Muscle layer of duodenum (tissue), 2 donors: ENCODE results near the gene IMMT.

Experiments used
- H3K27ac ChIP-seq: one replicate; pipeline ENCODE4 v1.7.0; 2013; ENCODE audit warnings: mild to moderate bottlenecking, low read length
- H3K27me3 ChIP-seq: one replicate; pipeline ENCODE4 v1.7.0; 2013; ENCODE audit warnings: low read depth, mild to moderate bottlenecking, control low read depth, low read length
- H3K36me3 ChIP-seq, 2 donors: one replicate each; pipeline ENCODE4 v1.7.0; 2013; ENCODE audit warnings: low read length in 2 of 2, control low read depth in 1 of 2, mild to moderate bottlenecking in 1 of 2; ENCODE audit not compliant: insufficient read depth in 2 of 2, control insufficient read depth in 1 of 2
- H3K4me1 ChIP-seq, 2 donors: one replicate each; pipeline ENCODE4 v1.7.0; 2013; ENCODE audit warnings: low read length in 2 of 2, mild to moderate bottlenecking in 2 of 2, control low read depth in 1 of 2, moderate library complexity in 1 of 2; ENCODE audit not compliant: insufficient read depth in 2 of 2, control insufficient read depth in 1 of 2
- H3K4me3 ChIP-seq, 2 donors: one replicate each; pipeline ENCODE4 v1.7.0; 2013; ENCODE audit warnings: low read length in 2 of 2, low read depth in 1 of 2, mild to moderate bottlenecking in 1 of 2
- H3K9me3 ChIP-seq, 2 donors: one replicate each; pipeline ENCODE4 v1.7.0; 2013; ENCODE audit warnings: low read length in 2 of 2, control low read depth in 1 of 2, mild to moderate bottlenecking in 1 of 2; ENCODE audit not compliant: control insufficient read depth in 1 of 2
- donor health status: healthy.

Gene IMMT

DNA sequence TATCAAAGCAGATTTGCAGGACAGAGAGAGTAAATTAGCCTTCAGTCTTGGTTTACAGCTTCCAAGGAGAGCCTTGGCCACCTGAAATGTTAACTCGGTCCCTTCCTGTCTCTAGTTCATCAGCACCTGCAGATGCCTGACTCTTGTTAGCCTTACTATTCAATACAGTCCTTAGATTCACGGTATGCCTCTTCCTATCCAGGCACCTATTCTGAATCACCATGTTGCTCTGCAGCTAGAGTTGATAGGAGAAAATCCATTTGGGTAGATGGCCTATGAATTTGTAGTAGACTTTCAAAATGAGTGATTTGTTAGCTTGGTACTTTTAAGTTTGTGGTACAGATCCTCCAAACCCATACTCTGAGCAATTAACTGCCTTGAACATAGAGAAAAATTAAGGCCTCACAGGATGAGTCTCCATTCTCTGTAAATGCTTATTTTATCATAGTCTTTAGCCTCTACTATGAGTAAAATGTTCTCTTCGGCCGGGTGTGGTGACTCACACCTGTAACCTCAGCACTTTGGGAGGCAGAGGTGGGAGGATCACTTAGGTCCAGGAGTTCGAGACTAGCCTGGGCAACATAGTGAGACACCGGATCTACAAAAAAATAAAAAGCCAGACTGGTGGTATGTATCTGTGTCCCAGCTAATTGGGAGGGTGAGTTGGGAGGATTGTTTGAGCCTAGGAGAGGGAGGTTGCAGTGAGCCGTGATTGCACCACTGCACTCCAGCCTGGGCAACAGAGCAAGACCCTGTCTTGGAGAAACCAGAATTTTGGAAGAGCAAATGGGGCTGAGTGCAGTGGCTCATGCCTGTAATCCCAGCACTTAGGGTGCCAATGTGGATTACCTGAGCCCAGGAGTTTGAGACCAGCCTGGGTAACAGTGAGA is 56.3 kb downstream of the IMMT start:
- Histone ChIP-seq H3K27ac (no peak overlapping the region), H3K27me3 (no peaks in the 10 kb centered on the region), H3K4me1 (no peaks in the 10 kb centered on the region), H3K4me3 (no peak overlapping the region), H3K9me3 (no peaks in the 10 kb centered on the region), H3K36me3 (peaks cover 82 to 85% of the 10 kb centered on the region in 2 donors)

DNA sequence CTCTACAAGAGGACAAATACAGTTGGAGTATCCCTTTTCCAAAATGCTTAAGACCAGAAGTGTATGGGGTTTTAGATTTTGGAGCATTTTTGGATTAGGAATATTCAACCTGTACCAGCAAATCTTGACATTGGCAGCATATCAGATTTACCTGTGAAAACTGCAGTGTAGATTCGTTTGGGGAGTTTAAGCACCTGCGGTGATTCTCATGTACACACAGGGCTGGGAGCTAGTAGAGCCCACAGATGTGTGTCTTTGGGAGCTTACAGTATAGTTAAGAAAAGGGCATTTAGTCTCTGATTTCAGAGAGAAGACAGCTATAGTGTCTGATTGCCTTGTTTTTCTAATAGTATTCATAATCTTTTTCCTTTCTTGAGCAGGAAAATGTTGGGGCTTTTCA is 59.1 kb downstream of the IMMT start:
- H3K36me3 ChIP-seq = peaks cover 83 to 88% of the 10 kb centered on the region in 2 donors
- no peaks in the 10 kb centered on the region for H3K9me3 ChIP-seq
- no peak overlapping the region for H3K27ac ChIP-seq
- no peaks in the 10 kb centered on the region for H3K27me3 ChIP-seq
- H3K4me1 ChIP-seq = no peaks in the 10 kb centered on the region
- H3K4me3 ChIP-seq = no peak overlapping the region

DNA sequence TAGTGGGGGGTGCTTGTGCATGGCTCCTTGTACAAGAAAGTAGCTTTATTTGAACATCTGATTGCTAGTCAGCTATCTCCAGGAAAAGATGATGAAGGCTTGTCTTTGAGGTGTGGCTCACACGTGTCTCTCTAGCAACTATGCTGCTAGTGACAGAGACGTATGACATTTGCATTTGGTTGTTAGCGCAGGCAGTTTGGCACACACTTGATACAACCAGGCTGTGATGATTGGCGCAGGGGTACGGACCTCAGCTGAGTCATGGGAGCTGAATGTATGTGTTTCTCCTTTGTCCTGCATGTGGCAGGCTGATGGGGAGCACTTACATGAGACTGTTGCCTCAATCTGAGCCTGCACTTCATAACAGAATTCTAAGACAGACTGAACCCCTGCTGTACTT is 59.6 kb downstream of the IMMT start:
- Histone ChIP-seq H3K9me3 (no peaks in the 10 kb centered on the region), H3K27ac (no peak overlapping the region), H3K4me1 (no peaks in the 10 kb centered on the region), H3K36me3 (peaks cover 84 to 89% of the 10 kb centered on the region in 2 donors), H3K27me3 (no peaks in the 10 kb centered on the region), H3K4me3 (no peak overlapping the region)

DNA sequence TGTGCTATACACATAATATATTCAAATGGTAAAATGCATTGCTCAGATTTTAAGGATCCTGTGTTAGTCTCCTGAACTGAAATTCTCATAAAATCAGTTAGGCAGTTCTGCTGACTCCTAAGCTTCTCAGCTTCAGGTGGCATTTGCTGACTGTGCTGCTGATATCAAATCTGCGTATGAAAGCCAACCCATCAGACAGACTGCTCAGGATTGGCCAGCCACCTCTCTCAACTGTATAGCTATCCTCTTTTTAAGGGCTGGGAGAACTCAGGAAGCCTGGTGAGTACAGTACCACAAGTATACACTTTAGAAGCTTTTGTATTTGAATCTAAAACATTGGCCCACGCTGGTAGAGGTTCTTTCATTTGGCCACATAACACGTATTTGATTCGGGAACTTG is 60.6 kb downstream of the IMMT start:
- H3K27me3 ChIP-seq = no peaks in the 10 kb centered on the region
- H3K36me3 ChIP-seq = peaks cover 83 to 98% of the 10 kb centered on the region in 2 donors
- H3K9me3 ChIP-seq = no peaks in the 10 kb centered on the region
- no peak overlapping the region for H3K4me3 ChIP-seq
- no peaks in the 10 kb centered on the region for H3K4me1 ChIP-seq
- no peak overlapping the region for H3K27ac ChIP-seq

DNA sequence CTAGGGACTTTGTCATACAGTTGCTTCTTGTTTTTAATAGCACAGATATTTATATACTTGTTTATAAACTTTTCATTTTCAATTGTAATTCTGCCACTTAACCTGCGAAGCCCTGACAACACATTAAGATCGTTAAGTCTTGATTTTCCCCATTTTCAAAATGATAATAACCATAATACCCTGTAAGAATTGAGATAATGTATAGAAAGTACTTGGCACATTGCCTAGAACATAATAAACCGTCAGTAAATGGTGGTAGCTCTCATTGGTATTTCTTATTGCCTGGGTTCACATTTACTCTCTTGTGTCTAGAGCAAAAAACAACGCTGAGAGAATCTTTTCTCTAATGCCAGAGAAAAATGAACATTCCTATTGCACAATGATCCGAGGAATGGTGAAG is 70.6 kb downstream of the IMMT start:
- Histone ChIP-seq H3K4me1 (no peaks in the 10 kb centered on the region), H3K36me3 (peaks cover 74 to 97% of the 10 kb centered on the region in 2 donors), H3K27ac (no peak overlapping the region), H3K4me3 (no peak overlapping the region), H3K9me3 (no peaks in the 10 kb centered on the region), H3K27me3 (no peaks in the 10 kb centered on the region)

DNA sequence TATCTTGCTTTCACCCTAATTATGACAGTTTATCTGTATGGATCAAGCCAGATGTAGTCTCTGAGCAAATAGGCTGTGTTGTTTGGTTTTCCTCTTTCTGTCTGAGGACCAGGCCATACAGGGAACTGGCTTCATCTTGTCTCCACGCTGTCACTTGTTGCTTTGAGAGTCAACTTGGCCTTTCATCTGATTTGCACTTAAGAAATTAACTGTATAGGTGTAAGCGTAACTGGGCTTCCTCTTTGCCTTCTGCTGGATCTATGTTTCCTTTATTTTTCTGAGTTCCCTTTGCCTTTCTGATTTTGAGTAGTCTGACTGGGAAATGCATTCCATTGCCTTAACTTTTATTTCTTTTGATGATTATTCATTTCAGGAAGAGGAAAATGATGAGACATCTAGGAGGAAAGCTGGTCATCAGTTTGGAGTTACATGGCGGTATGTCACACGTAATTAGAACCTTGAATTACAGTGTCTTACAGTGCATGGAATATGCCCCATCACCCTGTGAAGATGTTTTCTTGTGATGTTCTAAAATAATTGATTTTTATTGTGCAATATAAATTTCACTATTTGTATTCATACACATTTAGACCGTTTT is 71.8 kb downstream of the IMMT start:
- Histone ChIP-seq H3K27me3 (no peaks in the 10 kb centered on the region), H3K27ac (no peak overlapping the region), H3K36me3 (peaks cover 76 to 97% of the 10 kb centered on the region in 2 donors)

DNA sequence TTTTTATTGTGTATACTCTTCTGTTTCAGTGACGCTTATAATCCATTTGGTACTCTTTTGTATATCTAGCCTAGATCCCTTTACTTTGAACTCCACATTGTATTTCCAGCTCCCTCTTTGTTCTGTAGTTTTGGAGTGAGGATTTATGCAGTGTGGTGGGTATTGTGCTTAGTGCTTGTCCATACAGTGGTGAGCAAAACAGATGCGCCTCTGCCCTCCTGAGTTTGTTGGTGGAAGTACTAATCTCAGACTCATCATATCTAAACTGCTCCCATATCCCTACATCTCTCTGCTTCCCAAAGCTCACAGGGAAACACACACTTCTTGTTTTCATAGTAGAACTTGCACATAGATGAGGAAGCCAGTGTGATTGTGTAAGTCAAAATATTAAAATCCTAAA is 77.1 kb downstream of the IMMT start:
- peaks cover 0 to 24% of the 10 kb centered on the region in 2 donors for H3K4me1 ChIP-seq
- no peak overlapping the region for H3K4me3 ChIP-seq
- H3K9me3 ChIP-seq = no peaks in the 10 kb centered on the region
- no peak overlapping the region for H3K27ac ChIP-seq
- no peaks in the 10 kb centered on the region for H3K27me3 ChIP-seq
- H3K36me3 ChIP-seq = peaks cover 58 to 81% of the 10 kb centered on the region in 2 donors

More for the DNA sequence above, 71.8 kb downstream of the IMMT start:
- no peaks in the 10 kb centered on the region for H3K9me3 ChIP-seq
- H3K4me1 ChIP-seq = no peaks in the 10 kb centered on the region
- H3K4me3 ChIP-seq = no peak overlapping the region

DNA sequence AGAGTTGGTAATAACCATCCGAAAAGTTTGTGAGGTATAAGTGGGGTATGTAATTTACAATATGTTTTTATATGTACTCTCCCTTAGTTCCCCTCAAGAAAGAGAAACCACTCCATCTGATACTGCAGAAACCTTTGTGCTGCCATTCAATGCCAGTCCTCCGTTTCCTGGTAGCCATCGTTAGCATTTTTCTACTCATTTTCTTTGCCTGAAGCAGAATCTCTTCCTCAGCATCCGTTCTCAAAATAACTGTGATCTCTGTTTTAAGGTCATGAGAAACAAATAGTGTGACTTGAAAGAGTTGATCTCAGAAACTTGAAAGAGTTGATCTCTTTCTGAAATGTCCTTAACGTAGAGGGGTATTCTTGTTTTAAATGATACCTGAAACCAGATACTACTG is 88.2 kb downstream of the IMMT start:
- H3K27ac ChIP-seq = peak overlapping the region; percentile 96
- no peaks in the 10 kb centered on the region for H3K27me3 ChIP-seq
- peaks cover 11 to 31% of the 10 kb centered on the region in 2 donors for H3K4me1 ChIP-seq
- H3K4me3 ChIP-seq = peak overlapping the region; percentile 93 to 100
- H3K36me3 ChIP-seq = peaks cover 16 to 28% of the 10 kb centered on the region in 2 donors
- H3K9me3 ChIP-seq = no peaks in the 10 kb centered on the region

DNA sequence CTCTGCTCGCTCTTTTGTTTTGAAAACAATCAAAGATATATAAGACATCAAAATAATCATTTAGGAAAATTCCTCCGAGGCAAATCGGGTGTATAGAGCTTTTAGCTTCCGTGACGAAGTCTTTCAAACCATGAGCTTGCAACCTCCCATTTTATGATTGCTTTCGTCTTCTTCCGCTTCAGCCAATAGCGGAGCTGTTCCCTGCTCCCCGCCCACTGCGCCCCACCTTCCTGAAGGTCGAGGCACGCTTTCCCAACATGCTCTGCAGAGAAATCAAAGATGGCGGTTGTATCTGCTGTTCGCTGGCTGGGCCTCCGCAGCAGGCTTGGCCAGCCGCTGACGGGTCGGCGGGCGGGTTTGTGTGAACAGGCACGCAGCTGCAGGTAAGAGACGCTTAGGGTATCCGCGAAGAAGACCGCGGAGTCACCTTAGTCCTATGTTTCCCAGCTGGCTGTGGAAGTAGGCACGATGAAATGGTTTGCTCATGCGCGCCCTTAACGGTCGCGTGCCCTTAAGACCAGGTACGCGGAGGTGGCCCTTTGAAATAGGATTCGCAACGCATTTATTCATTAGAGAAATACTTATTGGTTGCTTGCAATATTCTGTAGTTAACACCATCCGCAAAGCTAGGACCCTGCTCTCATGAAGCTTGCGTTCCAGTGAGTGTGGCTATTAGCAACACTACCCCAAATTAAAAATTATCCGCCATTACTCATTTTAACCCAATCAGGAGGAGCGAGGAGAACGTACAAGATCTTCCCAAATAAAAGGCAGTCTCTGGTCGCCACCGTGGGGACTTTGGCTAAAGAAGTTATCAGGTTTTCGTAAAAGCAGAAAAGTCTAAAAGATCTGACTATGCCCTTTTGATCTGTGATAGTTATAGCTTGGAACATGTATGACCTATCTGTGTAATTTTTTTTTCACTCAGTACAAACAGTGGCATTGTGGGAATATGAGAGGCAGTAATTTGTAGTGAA is 89.0 kb downstream of the IMMT start, which contains the start of gene PTCD3:
Gene PTCD3 (plus strand): TSS at position 267 of the 977 bp plus-strand sequence. CDS start 13 bp downstream, at position 280.
- Histone ChIP-seq H3K36me3 (peaks cover 16 to 27% of the 10 kb centered on the region in 2 donors), H3K4me3 (peak within 1 kb of the TSS; percentile 93 to 100)

DNA sequence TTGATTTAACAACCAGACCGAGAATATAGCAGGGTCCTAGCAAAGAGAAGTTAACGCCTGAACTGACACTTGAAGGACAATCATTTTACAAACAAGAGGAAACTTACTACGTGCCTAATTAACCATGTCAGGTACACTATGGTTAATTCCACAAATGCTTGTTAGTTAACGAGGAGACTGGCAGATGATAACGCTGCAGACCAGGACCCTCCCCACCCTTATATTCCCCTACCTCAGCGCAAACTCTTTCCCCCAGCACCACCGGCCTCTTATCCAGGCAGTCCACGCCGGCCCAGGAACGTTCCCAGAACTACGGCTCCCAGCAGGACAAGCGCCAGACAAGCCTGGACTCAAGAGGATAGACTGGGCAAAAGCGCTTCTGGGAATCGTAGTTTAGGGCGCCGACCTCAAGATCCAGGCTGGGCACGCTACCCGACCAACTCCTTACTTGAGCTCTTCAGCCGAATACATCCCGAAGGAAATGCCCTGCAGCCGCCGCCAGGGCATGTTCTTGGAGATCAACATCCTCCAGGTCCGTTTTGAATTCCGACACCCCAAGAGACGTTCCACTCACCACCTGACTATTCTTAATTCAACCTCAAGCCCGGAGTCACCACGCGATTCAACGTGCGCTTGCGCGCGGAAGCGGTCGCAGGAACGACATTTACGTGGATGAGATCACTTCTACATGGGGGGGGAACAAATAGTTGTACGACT is 89.9 kb downstream of the IMMT start, which contains the start of gene POLR1A:
Gene POLR1A (minus strand): TSS at position 635 of the 717 bp plus-strand sequence. CDS start 110 bp downstream, at position 525.
- Histone ChIP-seq H3K4me1 (peaks cover 11 to 31% of the 10 kb centered on the region in 2 donors), H3K36me3 (peaks cover 13 to 21% of the 10 kb centered on the region in 2 donors), H3K4me3 (peak within 1 kb of the TSS; percentile 93 to 100), H3K9me3 (no peaks in the 10 kb centered on the region), H3K27me3 (no peaks in the 10 kb centered on the region), H3K27ac (peak within 1 kb of the TSS; percentile 96)

More for the DNA sequence above, 89.0 kb downstream of the IMMT start, which contains the start of gene PTCD3:
- Histone ChIP-seq H3K4me1 (peaks cover 11 to 31% of the 10 kb centered on the region in 2 donors), H3K27me3 (no peaks in the 10 kb centered on the region), H3K27ac (peak within 1 kb of the TSS; percentile 96), H3K9me3 (no peaks in the 10 kb centered on the region)
